ENCODE results near the gene MGME1.

DNA sequence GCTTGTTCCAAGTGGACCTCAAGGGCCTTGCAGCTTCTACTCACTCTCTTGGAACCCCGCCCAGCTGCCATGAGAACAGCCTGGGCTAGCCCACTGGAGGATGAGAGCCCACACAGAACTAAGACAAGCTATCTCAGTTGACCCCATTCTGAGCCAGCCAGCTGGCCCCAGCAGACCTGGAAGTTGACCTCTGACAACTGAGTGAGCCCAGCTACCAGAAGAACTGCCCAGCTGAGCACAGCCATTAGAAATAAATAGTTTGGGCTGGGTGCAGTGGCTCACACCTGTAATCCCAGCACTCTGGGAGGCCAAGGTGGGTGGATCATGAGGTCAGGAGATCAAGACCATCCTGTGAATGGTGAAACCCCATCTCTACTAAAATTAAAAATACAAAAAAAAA, 37.3 kb upstream of the MGME1 start:
- TF ChIP-seq CTCF (IDR thresholded peaks at IDR 0.05) (no peak), POLR2A (IDR thresholded peaks at IDR 0.05) (no peak)

All from uterus (tissue), 2 donors.